Adrenal gland (tissue), 5 donors: ENCODE results near the gene ZW10.

Experiments used
- POLR2A ChIP-seq, 2 donors: fragments of 450-650 bp; IDR thresholded peaks; one replicate each; pipeline ENCODE4 v1.6.1; 2017; ENCODE audit warnings: antibody characterized with exemption in 2 of 2, mild to moderate bottlenecking in 2 of 2, moderate library complexity in 1 of 2
- TF ChIP-seq, protein P1 (sequence below), 6 experiments: fragments of 450-650 bp in 4 of 6; fragments of 200-600 bp in 2 of 6; sonication (generic) in 1 of 6; IDR thresholded peaks; 1 replicate in 5 of 6; 2 replicates in 1 of 6; pipeline versions ENCODE4 v1.5.1 to v1.8.0; 2016 to 2021; ENCODE audit warnings: antibody characterized with exemption in 6 of 6, mild to moderate bottlenecking in 2 of 6, moderate library complexity in 1 of 6
- donor health status: DM: no; HTN: no; CAD: no.

DNA sequence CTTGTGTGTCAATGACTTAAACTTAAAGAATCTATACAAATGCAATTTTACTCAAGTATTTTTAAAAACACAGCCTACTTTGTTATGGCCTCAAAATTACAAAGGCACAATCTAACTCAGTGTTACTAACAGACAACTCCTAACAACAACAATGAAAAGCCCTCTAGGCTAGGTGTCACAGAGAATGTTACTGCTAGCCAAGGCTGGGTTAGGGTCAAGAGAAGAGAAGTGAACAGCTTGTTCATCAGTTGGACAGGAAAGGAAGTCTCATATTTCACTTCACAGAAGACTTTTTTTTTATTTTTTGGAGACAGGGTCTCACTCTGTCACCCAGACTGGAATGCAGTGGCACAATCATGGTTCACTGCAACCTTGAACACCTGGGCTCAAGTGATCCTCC is 32.1 kb upstream of the ZW10 start:
- TF ChIP-seq, protein P1, sequence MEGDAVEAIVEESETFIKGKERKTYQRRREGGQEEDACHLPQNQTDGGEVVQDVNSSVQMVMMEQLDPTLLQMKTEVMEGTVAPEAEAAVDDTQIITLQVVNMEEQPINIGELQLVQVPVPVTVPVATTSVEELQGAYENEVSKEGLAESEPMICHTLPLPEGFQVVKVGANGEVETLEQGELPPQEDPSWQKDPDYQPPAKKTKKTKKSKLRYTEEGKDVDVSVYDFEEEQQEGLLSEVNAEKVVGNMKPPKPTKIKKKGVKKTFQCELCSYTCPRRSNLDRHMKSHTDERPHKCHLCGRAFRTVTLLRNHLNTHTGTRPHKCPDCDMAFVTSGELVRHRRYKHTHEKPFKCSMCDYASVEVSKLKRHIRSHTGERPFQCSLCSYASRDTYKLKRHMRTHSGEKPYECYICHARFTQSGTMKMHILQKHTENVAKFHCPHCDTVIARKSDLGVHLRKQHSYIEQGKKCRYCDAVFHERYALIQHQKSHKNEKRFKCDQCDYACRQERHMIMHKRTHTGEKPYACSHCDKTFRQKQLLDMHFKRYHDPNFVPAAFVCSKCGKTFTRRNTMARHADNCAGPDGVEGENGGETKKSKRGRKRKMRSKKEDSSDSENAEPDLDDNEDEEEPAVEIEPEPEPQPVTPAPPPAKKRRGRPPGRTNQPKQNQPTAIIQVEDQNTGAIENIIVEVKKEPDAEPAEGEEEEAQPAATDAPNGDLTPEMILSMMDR (IDR thresholded peaks at IDR 0.05) = no peak
- TF ChIP-seq POLR2A (IDR thresholded peaks at IDR 0.05) = no peak
